NCI-H82 treated with DMSO at 0.1 percent for 48 hours (cell line): ENCODE data around the gene CD7.

Experiments
- DNase-seq: peaks from one replicate; lab custom pipeline; 2025; ENCODE audit not compliant: unreplicated experiment; lab: John Stamatoyannopoulos, UW

The CD7 gene

GRCh38 chr17:82300228-82300627 is 17.2 kb downstream of the CD7 start:
- DNase-seq: no peak

GRCh38 chr17:82299452-82299851 is 18.0 kb downstream of the CD7 start:
- no peak for DNase-seq

GRCh38 chr17:82298538-82299421 is 18.6 kb downstream of the CD7 start:
- no peak for DNase-seq

GRCh38 chr17:82297714-82298537 is 19.5 kb downstream of the CD7 start:
- no peak for DNase-seq

GRCh38 chr17:82297280-82297713 is 20.1 kb downstream of the CD7 start:
- no peak for DNase-seq

GRCh38 chr17:82296511-82297279 is 20.7 kb downstream of the CD7 start:
- no peak for DNase-seq

- no peak for DNase-seq
Measured at GRCh38 chr17:82295472-82295814, 22.0 kb downstream of the CD7 start.

- DNase-seq: no peak
Measured at GRCh38 chr17:82294064-82294773, 23.2 kb downstream of the CD7 start.

- peak; percentile 97 for DNase-seq
Measured at GRCh38 chr17:82292251-82293154, 24.9 kb downstream of the CD7 start.

GRCh38 chr17:82291582-82292250 is 25.7 kb downstream of the CD7 start:
- no peak for DNase-seq

- peak; percentile 51 for DNase-seq
Measured at GRCh38 chr17:82287868-82288801, 29.3 kb downstream of the CD7 start.

GRCh38 chr17:82287013-82287867 is 30.2 kb downstream of the CD7 start:
- no peak for DNase-seq

- DNase-seq: no peak
Measured at GRCh38 chr17:82285141-82285540, 32.3 kb downstream of the CD7 start.

- no peak for DNase-seq
Measured at GRCh38 chr17:82283208-82283749, 34.1 kb downstream of the CD7 start.

- DNase-seq: no peak
Measured at GRCh38 chr17:82282239-82283207, 34.9 kb downstream of the CD7 start.
